Measurements from ENCODE around the gene TUBA3C. TPM values are rescaled to one million over a fixed set of nuclear protein-coding genes. Genes with fewer than 3 reads are reported as not detected.
"Not testable (repeated sequence)": the region's sequence is repeated elsewhere in the genome, so short reads cannot be mapped to it uniquely, and the experiment has no call there.

The TUBA3C gene
- total RNA-seq, 2 experiments from 2014 or later: not detected

GRCh38 chr13:19176981-19177776 is 4.4 kb downstream of the TUBA3C start:
- ATAC-seq; H3K9me3 Mint-ChIP-seq (ENCODE audit: low read depth); H3K4me1 Mint-ChIP-seq; H3K4me3 Mint-ChIP-seq; H3K27me3 Mint-ChIP-seq; H3K36me3 Mint-ChIP-seq; CTCF ChIA-PET; H3K27ac Mint-ChIP-seq; DNase-seq: not testable (repeated sequence)

- H3K27ac Mint-ChIP-seq: no peak overlapping the region
- H3K36me3 Mint-ChIP-seq: no peaks in the 10 kb centered on the region
- H3K4me3 Mint-ChIP-seq: no peak overlapping the region
- no peaks in the 10 kb centered on the region for H3K27me3 Mint-ChIP-seq
- no peaks in the 10 kb centered on the region for H3K4me1 Mint-ChIP-seq
- no peak for ATAC-seq
- H3K9me3 Mint-ChIP-seq (ENCODE audit: low read depth): peaks cover 4% of the 10 kb centered on the region
- CTCF ChIA-PET: no interaction called here
- no peak for DNase-seq
Measured at GRCh38 chr13:19173752-19174151, 7.9 kb downstream of the TUBA3C start.

GRCh38 chr13:19172647-19173030 is 9.0 kb downstream of the TUBA3C start:
- ATAC-seq (no peak), DNase-seq (no peak)
- Mint-ChIP-seq H3K4me1 (no peaks in the 10 kb centered on the region), H3K36me3 (no peaks in the 10 kb centered on the region), H3K4me3 (no peak overlapping the region), H3K27ac (no peak overlapping the region), H3K9me3 (ENCODE audit: low read depth) (peaks cover 3% of the 10 kb centered on the region), H3K27me3 (no peaks in the 10 kb centered on the region)
- CTCF ChIA-PET: no interaction called here

- Mint-ChIP-seq H3K36me3 (no peaks in the 10 kb centered on the region), H3K4me1 (no peaks in the 10 kb centered on the region), H3K27me3 (no peaks in the 10 kb centered on the region), H3K4me3 (no peak overlapping the region), H3K9me3 (ENCODE audit: low read depth) (peaks cover 3% of the 10 kb centered on the region), H3K27ac (no peak overlapping the region)
- DNase-seq (no peak), ATAC-seq (no peak)
- CTCF ChIA-PET: no interaction called here
Measured at GRCh38 chr13:19172007-19172646, 9.5 kb downstream of the TUBA3C start.

- Mint-ChIP-seq H3K9me3 (ENCODE audit: low read depth) (peaks cover 3% of the 10 kb centered on the region), H3K27me3 (no peaks in the 10 kb centered on the region), H3K27ac (no peak overlapping the region), H3K36me3 (no peaks in the 10 kb centered on the region), H3K4me3 (no peak overlapping the region), H3K4me1 (no peaks in the 10 kb centered on the region)
- CTCF ChIA-PET: no interaction called here
- no peak for DNase-seq
- no peak for ATAC-seq
Measured at GRCh38 chr13:19171563-19171962, 10.1 kb downstream of the TUBA3C start.

GRCh38 chr13:19169991-19170390 is 11.6 kb downstream of the TUBA3C start:
- H3K36me3 Mint-ChIP-seq: no peaks in the 10 kb centered on the region
- DNase-seq (no peak), ATAC-seq (no peak)
- H3K4me3 Mint-ChIP-seq: no peak overlapping the region
- H3K4me1 Mint-ChIP-seq: no peaks in the 10 kb centered on the region
- H3K9me3 Mint-ChIP-seq (ENCODE audit: low read depth): no peaks in the 10 kb centered on the region
- no peaks in the 10 kb centered on the region for H3K27me3 Mint-ChIP-seq
- CTCF ChIA-PET: no interaction called here
- no peak overlapping the region for H3K27ac Mint-ChIP-seq

- Mint-ChIP-seq H3K36me3 (no peaks in the 10 kb centered on the region), H3K27me3 (no peaks in the 10 kb centered on the region), H3K9me3 (ENCODE audit: low read depth) (no peaks in the 10 kb centered on the region), H3K27ac (no peak overlapping the region), H3K4me3 (no peak overlapping the region), H3K4me1 (no peaks in the 10 kb centered on the region)
- ATAC-seq (no peak), DNase-seq (no peak)
- CTCF ChIA-PET: no interaction called here
Measured at GRCh38 chr13:19169496-19169895, 12.1 kb downstream of the TUBA3C start.

- ATAC-seq: no peak
- no peaks in the 10 kb centered on the region for H3K36me3 Mint-ChIP-seq
- CTCF ChIA-PET: no interaction called here
- no peaks in the 10 kb centered on the region for H3K27me3 Mint-ChIP-seq
- DNase-seq: no peak
- peaks cover 4% of the 10 kb centered on the region for H3K9me3 Mint-ChIP-seq (ENCODE audit: low read depth)
- H3K4me1 Mint-ChIP-seq: no peaks in the 10 kb centered on the region
- H3K4me3 Mint-ChIP-seq: no peak overlapping the region
- no peak overlapping the region for H3K27ac Mint-ChIP-seq
Measured at GRCh38 chr13:19161308-19161707, 20.3 kb downstream of the TUBA3C start.

GRCh38 chr13:19159761-19160420 is 21.7 kb downstream of the TUBA3C start:
- ATAC-seq (no peak), DNase-seq (no peak)
- Mint-ChIP-seq H3K4me3 (no peak overlapping the region), H3K9me3 (ENCODE audit: low read depth) (peaks cover 4% of the 10 kb centered on the region), H3K4me1 (no peaks in the 10 kb centered on the region), H3K36me3 (no peaks in the 10 kb centered on the region), H3K27ac (no peak overlapping the region), H3K27me3 (no peaks in the 10 kb centered on the region)
- CTCF ChIA-PET: no interaction called here

GRCh38 chr13:19159181-19159580 is 22.4 kb downstream of the TUBA3C start:
- no peak overlapping the region for H3K4me3 Mint-ChIP-seq
- H3K27me3 Mint-ChIP-seq: no peaks in the 10 kb centered on the region
- H3K36me3 Mint-ChIP-seq: no peaks in the 10 kb centered on the region
- no peak overlapping the region for H3K27ac Mint-ChIP-seq
- CTCF ChIA-PET: no interaction called here
- DNase-seq (no peak), ATAC-seq (no peak)
- no peaks in the 10 kb centered on the region for H3K4me1 Mint-ChIP-seq
- peaks cover 3% of the 10 kb centered on the region for H3K9me3 Mint-ChIP-seq (ENCODE audit: low read depth)

GRCh38 chr13:19158526-19159174 is 23.0 kb downstream of the TUBA3C start:
- H3K36me3 Mint-ChIP-seq: no peaks in the 10 kb centered on the region
- no peak overlapping the region for H3K4me3 Mint-ChIP-seq
- no peak for DNase-seq
- H3K9me3 Mint-ChIP-seq (ENCODE audit: low read depth): no peaks in the 10 kb centered on the region
- CTCF ChIA-PET: no interaction called here
- no peaks in the 10 kb centered on the region for H3K4me1 Mint-ChIP-seq
- no peaks in the 10 kb centered on the region for H3K27me3 Mint-ChIP-seq
- no peak for ATAC-seq
- H3K27ac Mint-ChIP-seq: no peak overlapping the region

GRCh38 chr13:19158006-19158405 is 23.6 kb downstream of the TUBA3C start:
- Mint-ChIP-seq H3K4me3 (no peak overlapping the region), H3K27me3 (no peaks in the 10 kb centered on the region), H3K27ac (no peak overlapping the region), H3K4me1 (no peaks in the 10 kb centered on the region), H3K36me3 (no peaks in the 10 kb centered on the region), H3K9me3 (ENCODE audit: low read depth) (no peaks in the 10 kb centered on the region)
- ATAC-seq: no peak
- DNase-seq: no peak
- CTCF ChIA-PET: no interaction called here

- DNase-seq (no peak), ATAC-seq (no peak)
- no peaks in the 10 kb centered on the region for H3K36me3 Mint-ChIP-seq
- H3K27ac Mint-ChIP-seq: no peak overlapping the region
- CTCF ChIA-PET: no interaction called here
- no peaks in the 10 kb centered on the region for H3K4me1 Mint-ChIP-seq
- H3K4me3 Mint-ChIP-seq: no peak overlapping the region
- no peaks in the 10 kb centered on the region for H3K9me3 Mint-ChIP-seq (ENCODE audit: low read depth)
- H3K27me3 Mint-ChIP-seq: no peaks in the 10 kb centered on the region
Measured at GRCh38 chr13:19157461-19157860, 24.2 kb downstream of the TUBA3C start.

Measured in activated CD8-positive, alpha-beta memory T cell treated with anti-CD3 and anti-CD28 coated beads, Interleukin-2, amount 10 ng/mL, durations not matched to agents 7 days and 5 days (primary cell).